SK-N-SH treated with all-trans-retinoic acid at 6 μM for 48 hours (cell line): ENCODE measurements around the gene SBF2.

Source experiments
- ATAC-seq: fragments of 200-7000 bp; cut with Tn5 transposase; 3 replicates; pipeline ENCODE4 v1.9.1; 2020; ENCODE audit warnings: mild to moderate bottlenecking, moderate library complexity
- ARNTL ChIP-seq: fragments of 450-650 bp; formaldehyde crosslinking; IDR thresholded peaks from 2 replicates; pipeline ENCODE4 v1.5.0; 2020; ENCODE audit warnings: low read depth, mild to moderate bottlenecking, moderate library complexity, borderline replicate concordance
- CREB5 ChIP-seq: fragments of 250-450 bp; sonication (Bioruptor Pico); IDR thresholded peaks from 2 replicates; pipeline ENCODE4 v1.5.1; 2020; ENCODE audit warnings: low read depth, mild to moderate bottlenecking, moderate library complexity
- CSDC2 ChIP-seq: fragments of 250-450 bp; sonication (Bioruptor Pico); IDR thresholded peaks from 2 replicates; pipeline ENCODE4 v1.5.0; 2020; ENCODE audit warnings: mild to moderate bottlenecking, moderate library complexity
- CSRNP3 ChIP-seq: fragments of 250-450 bp; sonication (Bioruptor Pico); IDR thresholded peaks from 2 replicates; pipeline ENCODE4 v1.5.1; 2021; ENCODE audit warnings: mild to moderate bottlenecking, moderate library complexity
- ESRRG ChIP-seq: fragments of 250-450 bp; sonication (Bioruptor Pico); IDR thresholded peaks from 2 replicates; pipeline ENCODE4 v1.6.1; 2021; ENCODE audit warnings: mild to moderate bottlenecking
- GLIS3 ChIP-seq: fragments of 250-450 bp; sonication (Bioruptor Pico); IDR thresholded peaks from 2 replicates; pipeline ENCODE4 v1.5.0; 2020; ENCODE audit warnings: mild to moderate bottlenecking, moderate library complexity
- ISL1 ChIP-seq: fragments of 250-450 bp; sonication (Bioruptor Pico); IDR thresholded peaks from 2 replicates; pipeline ENCODE4 v2.1.2; 2022; ENCODE audit warnings: mild to moderate bottlenecking, moderate library complexity
- OSR1 ChIP-seq: fragments of 250-450 bp; sonication (Bioruptor Pico); IDR thresholded peaks from 2 replicates; pipeline ENCODE4 v1.8.0; 2022; ENCODE audit warnings: moderate library complexity, mild to moderate bottlenecking, inconsistent platforms
- PATZ1 ChIP-seq: fragments of 250-450 bp; sonication (Bioruptor Pico); IDR thresholded peaks from 2 replicates; pipeline ENCODE4 v1.8.0; 2020; ENCODE audit warnings: mild to moderate bottlenecking, moderate library complexity, borderline replicate concordance
- POU6F1 ChIP-seq: fragments of 250-450 bp; sonication (Bioruptor Pico); IDR thresholded peaks from 2 replicates; pipeline ENCODE4 v1.8.0; 2021; ENCODE audit warnings: low read depth, mild to moderate bottlenecking, moderate library complexity, borderline replicate concordance
- PPARA ChIP-seq: fragments of 250-450 bp; sonication (Bioruptor Pico); IDR thresholded peaks from 2 replicates; pipeline ENCODE4 v1.5.0; 2020; ENCODE audit warnings: mild to moderate bottlenecking, borderline replicate concordance
- RARB ChIP-seq: fragments of 250-450 bp; sonication (Bioruptor Pico); IDR thresholded peaks from 2 replicates; pipeline ENCODE4 v1.8.0; 2021; ENCODE audit warnings: mild to moderate bottlenecking, moderate library complexity
- TCF4 ChIP-seq: fragments of 250-450 bp; sonication (Bioruptor Pico); IDR thresholded peaks from 2 replicates; pipeline ENCODE4 v1.8.0; 2021; ENCODE audit warnings: mild to moderate bottlenecking, moderate library complexity, borderline replicate concordance
- TOX ChIP-seq: fragments of 250-450 bp; sonication (Bioruptor Pico); IDR thresholded peaks from 2 replicates; pipeline ENCODE4 v1.8.0; 2021; ENCODE audit warnings: mild to moderate bottlenecking, moderate library complexity, borderline replicate concordance
- TSHZ2 ChIP-seq: fragments of 250-450 bp; sonication (Bioruptor Pico); IDR thresholded peaks from 2 replicates; pipeline ENCODE4 v1.5.0; 2020; ENCODE audit warnings: mild to moderate bottlenecking, moderate library complexity
- ZFP3 ChIP-seq: fragments of 250-450 bp; sonication (Bioruptor Pico); IDR thresholded peaks from 2 replicates; pipeline ENCODE4 v1.5.0; 2020; ENCODE audit warnings: mild to moderate bottlenecking, moderate library complexity
- ZFP30 ChIP-seq: fragments of 450-650 bp; formaldehyde crosslinking; IDR thresholded peaks from 2 replicates; pipeline ENCODE4 v1.5.0; 2022; ENCODE audit warnings: mild to moderate bottlenecking, moderate library complexity
- ZNF565 ChIP-seq: fragments of 450-650 bp; formaldehyde crosslinking; conservative IDR thresholded peaks from 2 replicates; pipeline ENCODE4 v1.5.0; 2020; ENCODE audit warnings: low read depth, mild to moderate bottlenecking, moderate library complexity
- ZNF70 ChIP-seq: fragments of 450-650 bp; formaldehyde crosslinking; IDR thresholded peaks from 2 replicates; pipeline ENCODE4 v1.5.0; 2020; ENCODE audit warnings: mild to moderate bottlenecking, moderate library complexity
- ZNF8 ChIP-seq: fragments of 450-650 bp; formaldehyde crosslinking; IDR thresholded peaks from 2 replicates; pipeline ENCODE4 v1.5.0; 2020; ENCODE audit warnings: mild to moderate bottlenecking, moderate library complexity

Gene SBF2

GRCh38 chr11:9774591-9775397, 519.2 kb downstream of the SBF2 start:
- peak; percentile 91 for ATAC-seq
- no peak for TF ChIP-seq ZNF565
- no peak for TF ChIP-seq ZFP30
- no peak for TF ChIP-seq ARNTL (CRISPR knock-in tag)
- no peak for TF ChIP-seq GLIS3 (CRISPR knock-in tag)
- peak; percentile 53; the same call in 1 of the 2 replicates for TF ChIP-seq ISL1 (CRISPR knock-in tag)
- no peak for TF ChIP-seq PATZ1
- TF ChIP-seq TSHZ2 (CRISPR knock-in tag), result no peak
- no peak for TF ChIP-seq CSDC2 (CRISPR knock-in tag)
- no peak for TF ChIP-seq ZFP3 (CRISPR knock-in tag)

- no peak for TF ChIP-seq GLIS3 (CRISPR knock-in tag)
- TF ChIP-seq CREB5 (CRISPR knock-in tag), result no peak
- no peak for TF ChIP-seq POU6F1 (CRISPR knock-in tag)
- TF ChIP-seq CSRNP3 (CRISPR knock-in tag), result no peak
- TF ChIP-seq OSR1 (CRISPR knock-in tag), result no peak
- TF ChIP-seq ARNTL (CRISPR knock-in tag), result no peak
- TF ChIP-seq TOX (CRISPR knock-in tag), result no peak
- TF ChIP-seq ZNF8 (CRISPR knock-in tag), result no peak
- no peak for TF ChIP-seq TCF4
- no peak for TF ChIP-seq ISL1 (CRISPR knock-in tag)
- TF ChIP-seq TSHZ2 (CRISPR knock-in tag), result no peak
- TF ChIP-seq CSDC2 (CRISPR knock-in tag), result no peak
- TF ChIP-seq PPARA (CRISPR knock-in tag), result no peak
- TF ChIP-seq ZFP3 (CRISPR knock-in tag), result no peak
- no peak for TF ChIP-seq ZNF70 (CRISPR knock-in tag)
- no peak for TF ChIP-seq RARB (CRISPR knock-in tag)
- no peak for TF ChIP-seq PATZ1
- TF ChIP-seq ZNF565, result no peak
- no peak for TF ChIP-seq ESRRG (CRISPR knock-in tag)
- TF ChIP-seq, all 23 proteins: peak for 0
- ATAC-seq, result no peak
Measured at GRCh38 chr11:9774109-9774508, 519.9 kb downstream of the SBF2 start.
